Naive B cell (primary cell): ENCODE data around the gene C16orf86. TPM values are rescaled to one million over a fixed set of nuclear protein-coding genes. Genes with fewer than 3 reads are reported as not detected.
A peak's percentile ranks its signal among the peaks of the same experiment; 100 is the strongest.
"Not testable (repeated sequence)": the region's sequence is repeated elsewhere in the genome, so short reads cannot be mapped to it uniquely, and the experiment has no call there.

Source experiments
- ATAC-seq, 2 donors: fragments of 150-1000 bp; cut with Tn5 transposase; 2 replicates each; pipeline ENCODE4 v1.10.0; 2021; ENCODE audit warnings: low read depth in 2 of 2, mild to moderate bottlenecking in 2 of 2, moderate library complexity in 2 of 2
- DNase-seq: peaks from one replicate; pipeline ENCODE4 v3.0.0; 2022
- H3K27ac Mint-ChIP-seq, 6 donors: one replicate each; pipeline ENCODE4 v1.8.0; 2020 to 2022; ENCODE audit warnings: mild to moderate bottlenecking in 6 of 6, mixed read lengths in 6 of 6, moderate library complexity in 5 of 6, inconsistent platforms in 2 of 6
- H3K27me3 Mint-ChIP-seq, 3 donors: one replicate each; pipeline ENCODE4 v1.8.0; 2021 to 2022; ENCODE audit warnings: mixed read lengths in 3 of 3, mild to moderate bottlenecking in 1 of 3
- H3K36me3 Mint-ChIP-seq, 2 donors: one replicate each; pipeline ENCODE4 v1.8.0; 2020 to 2022; ENCODE audit warnings: mixed read lengths in 2 of 2, inconsistent platforms in 1 of 2, mild to moderate bottlenecking in 1 of 2
- H3K4me1 Mint-ChIP-seq, 3 donors: one replicate each; pipeline ENCODE4 v1.8.0; 2020 to 2022; ENCODE audit warnings: mixed read lengths in 3 of 3, inconsistent platforms in 1 of 3, mild to moderate bottlenecking in 1 of 3, moderate library complexity in 1 of 3
- H3K4me3 Mint-ChIP-seq, 8 donors: one replicate each; pipeline ENCODE4 v1.8.0; 2020 to 2022; ENCODE audit warnings: mild to moderate bottlenecking in 8 of 8, mixed read lengths in 8 of 8, moderate library complexity in 8 of 8, inconsistent platforms in 2 of 8
- H3K9me3 Mint-ChIP-seq, 7 donors: one replicate each; pipeline ENCODE4 v1.8.0; 2020 to 2022; ENCODE audit warnings: mixed read lengths in 7 of 7, mild to moderate bottlenecking in 5 of 7, inconsistent platforms in 2 of 7, moderate library complexity in 1 of 7
- polyA plus RNA-seq, 6 donors: library from polyadenylated mRNA; unstranded; fragments of 300-500 nt; fragmentation: Illumina TruSeq; gene quantifications; one replicate each; pipeline ENCODE4 v1.2.3, GENCODE V29; 2021; ENCODE audit warnings: low read depth in 6 of 6

C16orf86 gene
- polyA plus RNA-seq, 6 donors from 2014 or later, result 10.3 to 12.5 (median 11.1) TPM

GRCh38 chr16:67675999-67676398 is 9.4 kb downstream of the C16orf86 start:
- H3K27ac Mint-ChIP-seq, result peak overlapping the region in 1 of 6 donors; percentile 24
- DNase-seq (no peak), ATAC-seq (no peak)
- peaks cover 14 to 20% (median 20%) of the 10 kb centered on the region in 3 donors for H3K4me1 Mint-ChIP-seq
- no peaks in the 10 kb centered on the region for H3K36me3 Mint-ChIP-seq
- no peaks in the 10 kb centered on the region for H3K27me3 Mint-ChIP-seq
- no peak overlapping the region for H3K4me3 Mint-ChIP-seq
- no peaks in the 10 kb centered on the region for H3K9me3 Mint-ChIP-seq

- H3K27ac Mint-ChIP-seq, result peak overlapping the region in 2 of 6 donors; percentile 24 to 71
- H3K36me3 Mint-ChIP-seq, result no peaks in the 10 kb centered on the region
- no peak for DNase-seq
These were observed 9.9 kb downstream of the C16orf86 start for GRCh38 chr16:67676516-67676915.

GRCh38 chr16:67676939-67677338 is 10.3 kb downstream of the C16orf86 start:
- DNase-seq (no peak), ATAC-seq (no peak)
- Mint-ChIP-seq H3K9me3 (no peaks in the 10 kb centered on the region), H3K27ac (peak overlapping the region in 1 of 6 donors; percentile 71), H3K4me1 (peaks cover 14 to 20% (median 20%) of the 10 kb centered on the region in 3 donors), H3K27me3 (no peaks in the 10 kb centered on the region), H3K36me3 (no peaks in the 10 kb centered on the region), H3K4me3 (no peak overlapping the region)

More at GRCh38 chr16:67676516-67676915, 9.9 kb downstream of the C16orf86 start:
- Mint-ChIP-seq H3K27me3 (no peaks in the 10 kb centered on the region), H3K9me3 (no peaks in the 10 kb centered on the region), H3K4me3 (no peak overlapping the region), H3K4me1 (peaks cover 14 to 20% (median 20%) of the 10 kb centered on the region in 3 donors)
- no peak for ATAC-seq

- Mint-ChIP-seq H3K36me3 (no peaks in the 10 kb centered on the region), H3K27ac (peak overlapping the region in 1 of 6 donors; percentile 26), H3K4me1 (peaks cover 8 to 16% (median 15%) of the 10 kb centered on the region in 3 donors)
These were observed 11.1 kb downstream of the C16orf86 start for GRCh38 chr16:67677712-67678111.

GRCh38 chr16:67678354-67679023 is 11.9 kb downstream of the C16orf86 start:
- DNase-seq (no peak), ATAC-seq (no peak)
- Mint-ChIP-seq H3K27ac (peak overlapping the region in 3 of 6 donors; percentile 4 to 52 (median 27)), H3K27me3 (no peaks in the 10 kb centered on the region), H3K4me1 (peaks cover 6 to 11% (median 10%) of the 10 kb centered on the region in 3 donors), H3K9me3 (no peaks in the 10 kb centered on the region), H3K4me3 (no peak overlapping the region), H3K36me3 (peaks cover 0 to 3% of the 10 kb centered on the region in 2 donors)

More at GRCh38 chr16:67677712-67678111, 11.1 kb downstream of the C16orf86 start:
- DNase-seq (no peak), ATAC-seq (no peak)
- no peaks in the 10 kb centered on the region for H3K9me3 Mint-ChIP-seq
- no peak overlapping the region for H3K4me3 Mint-ChIP-seq
- no peaks in the 10 kb centered on the region for H3K27me3 Mint-ChIP-seq

GRCh38 chr16:67679935-67680897 is 13.6 kb downstream of the C16orf86 start:
- Mint-ChIP-seq H3K4me1 (peaks cover 0 to 10% (median 2%) of the 10 kb centered on the region in 3 donors), H3K27ac (peak overlapping the region in 1 of 6 donors; percentile 33), H3K4me3 (no peak overlapping the region), H3K27me3 (no peaks in the 10 kb centered on the region), H3K9me3 (no peaks in the 10 kb centered on the region), H3K36me3 (peaks cover under 1 to 7% of the 10 kb centered on the region in 2 donors)
- no peak for DNase-seq
- no peak for ATAC-seq

- peaks cover 11 to 25% (median 16%) of the 10 kb centered on the region in 3 donors for H3K4me1 Mint-ChIP-seq
- peak overlapping the region in 1 of 6 donors; percentile 32 for H3K27ac Mint-ChIP-seq
- H3K4me3 Mint-ChIP-seq, result no peak overlapping the region
- DNase-seq (no peak), ATAC-seq (no peak)
- no peaks in the 10 kb centered on the region for H3K9me3 Mint-ChIP-seq
- H3K36me3 Mint-ChIP-seq, result peaks cover 7% of the 10 kb centered on the region in 2 donors
- no peaks in the 10 kb centered on the region for H3K27me3 Mint-ChIP-seq
These were observed 17.2 kb downstream of the C16orf86 start for GRCh38 chr16:67683767-67684166.

- Mint-ChIP-seq H3K27me3 (no peaks in the 10 kb centered on the region), H3K27ac (peak overlapping the region in 2 of 6 donors; percentile 61 to 71), H3K4me3 (peak overlapping the region in 5 of 8 donors; percentile 22 to 71 (median 25)), H3K4me1 (peaks cover 11 to 25% (median 16%) of the 10 kb centered on the region in 3 donors), H3K36me3 (peaks cover 7% of the 10 kb centered on the region in 2 donors), H3K9me3 (no peaks in the 10 kb centered on the region)
- DNase-seq (peak; percentile 28), ATAC-seq (peak; percentile 98)
These were observed 18.9 kb downstream of the C16orf86 start for GRCh38 chr16:67685388-67686112.

GRCh38 chr16:67693517-67694285 is 27.1 kb downstream of the C16orf86 start:
- not testable (repeated sequence) for H3K27me3 Mint-ChIP-seq, H3K9me3 Mint-ChIP-seq, DNase-seq, ATAC-seq, H3K36me3 Mint-ChIP-seq
- Mint-ChIP-seq H3K4me1 (peaks cover 7 to 39% (median 21%) of the 10 kb centered on the region in 3 donors), H3K4me3 (peak overlapping the region in 3 of 8 donors; percentile 22 to 79 (median 35)), H3K27ac (peak overlapping the region in 2 of 6 donors; percentile 12 to 49)

GRCh38 chr16:67694611-67695010 is 28.0 kb downstream of the C16orf86 start:
- no peaks in the 10 kb centered on the region for H3K27me3 Mint-ChIP-seq
- H3K36me3 Mint-ChIP-seq, result peaks cover 0 to 8% of the 10 kb centered on the region in 2 donors
- no peak overlapping the region for H3K4me3 Mint-ChIP-seq
- H3K9me3 Mint-ChIP-seq, result peaks cover 0 to 1% (median 0%) of the 10 kb centered on the region in 7 donors
- no peak for DNase-seq
- no peak for ATAC-seq
- peaks cover 7 to 39% (median 21%) of the 10 kb centered on the region in 3 donors for H3K4me1 Mint-ChIP-seq
- H3K27ac Mint-ChIP-seq, result peak overlapping the region in 2 of 6 donors; percentile 54 to 95

- H3K36me3 Mint-ChIP-seq, result peaks cover 0 to 8% of the 10 kb centered on the region in 2 donors
- DNase-seq (no peak), ATAC-seq (no peak)
- H3K27me3 Mint-ChIP-seq, result no peaks in the 10 kb centered on the region
- peak overlapping the region in 1 of 6 donors; percentile 15 for H3K27ac Mint-ChIP-seq
- peaks cover 3 to 22% (median 9%) of the 10 kb centered on the region in 3 donors for H3K4me1 Mint-ChIP-seq
- no peak overlapping the region for H3K4me3 Mint-ChIP-seq
- peaks cover 0 to 1% (median 0%) of the 10 kb centered on the region in 7 donors for H3K9me3 Mint-ChIP-seq
These were observed 31.0 kb downstream of the C16orf86 start for GRCh38 chr16:67697422-67698185.
